K562 (cell line): Measurements from ENCODE around the gene NOD2. TPM values are rescaled to one million over a fixed set of nuclear protein-coding genes. Genes with fewer than 3 reads are reported as not detected.

Source experiments
- ATAC-seq: fragments of 200-7000 bp; cut with Tn5 transposase; 3 replicates; pipeline ENCODE4 v1.9.1; 2020; ENCODE audit warnings: moderate library complexity
- BruUV-seq: library from RNA; stranded (reverse); fragments of 400-500 nt; replicated peaks from 2 replicates; lab custom pipeline; 2021; lab: Mats Ljungman, UMichigan
- CTCF ChIA-PET: fragments of 300-600 bp; formaldehyde crosslinking; extraction: SDS; loops from one replicate; lab custom pipeline; 2021; ENCODE audit warnings: low intra/inter-chr PET ratio; lab: Yijun Ruan, JAX
- POLR2A ChIA-PET: fragments of 300-600, 350-650 bp; sonication (Branson Sonifier 250); formaldehyde crosslinking; extraction: SDS; loops from one replicate; lab custom pipeline; 2021; ENCODE audit warnings: antibody characterized with exemption, inconsistent platforms; lab: Yijun Ruan, JAX
- DNase-seq, 4 experiments: peaks; one replicate each; pipeline versions ENCODE4 v3.0.0 to v3.0.0-alpha.2; 2011 to 2018; ENCODE audit warnings: low spot score in 3 of 4, mixed read lengths in 3 of 4; ENCODE audit errors: extremely low read depth in 1 of 4
- FAIRE-seq: peaks from 2 replicates; lab custom pipeline; 2011; peaks lifted over from hg19 to GRCh38; lab: Jason Lieb, UNC
- H2AFZ ChIP-seq: 2 replicates; pipeline ENCODE4 v1.6.0; 2011; ENCODE audit warnings: low read depth, low read length, control low read depth, inconsistent platforms
- H3K27ac ChIP-seq: fragments of 200-600 bp; 3 replicates; pipeline ENCODE4 v1.8.0; 2011; ENCODE audit warnings: low read depth, mild to moderate bottlenecking, control low read depth, inconsistent platforms, low read length, moderate library complexity, mixed read lengths; ENCODE audit errors: extremely low read depth
- H3K27me3 ChIP-seq, 2 experiments: fragments of 300-600 bp in 1 of 2; 2 replicates in 1 of 2; 3 replicates in 1 of 2; pipeline versions ENCODE4 v1.6.0 to v1.8.0; 2011; ENCODE audit warnings: inconsistent platforms in 2 of 2, low read length in 2 of 2, mild to moderate bottlenecking in 1 of 2, mixed read lengths in 1 of 2, moderate library complexity in 1 of 2; ENCODE audit not compliant: control insufficient read depth in 2 of 2, insufficient read depth in 2 of 2
- H3K36me3 ChIP-seq: fragments of 300-600 bp; 3 replicates; pipeline ENCODE4 v1.8.0; 2011; ENCODE audit warnings: mild to moderate bottlenecking, low read length, inconsistent platforms; ENCODE audit not compliant: control insufficient read depth, insufficient read depth
- H3K4me1 ChIP-seq, 2 experiments: fragments of 200-600 bp in 1 of 2; replicated peaks in 1 of 2; 2 replicates in 1 of 2; 3 replicates in 1 of 2; pipeline versions ENCODE4 v1.5.1 to v1.8.0; 2011; ENCODE audit warnings: inconsistent platforms in 2 of 2, low read length in 2 of 2, mild to moderate bottlenecking in 1 of 2, mixed read lengths in 1 of 2, moderate library complexity in 1 of 2; ENCODE audit not compliant: control insufficient read depth in 2 of 2, insufficient read depth in 2 of 2
- H3K4me2 ChIP-seq: 2 replicates; pipeline ENCODE4 v1.6.1; 2011; ENCODE audit warnings: low read length, control low read depth, inconsistent platforms, mixed read lengths; ENCODE audit not compliant: insufficient read depth
- H3K4me3 ChIP-seq: fragments of 200-600 bp; sonication (generic), shearing (Covaris generic); 2 replicates; pipeline ENCODE4 v1.5.1; 2016; ENCODE audit warnings: control low read depth, inconsistent platforms
- H3K79me2 ChIP-seq: fragments of 200-600 bp; 3 replicates; pipeline ENCODE4 v1.8.0; 2011; ENCODE audit warnings: low read length, inconsistent platforms; ENCODE audit not compliant: control insufficient read depth, insufficient read depth
- H3K9ac ChIP-seq, 2 experiments: 2 replicates each; pipeline versions ENCODE4 v1.6.0 to v1.6.1; 2011; ENCODE audit warnings: low read depth in 2 of 2, low read length in 2 of 2, control low read depth in 1 of 2, inconsistent platforms in 1 of 2, mild to moderate bottlenecking in 1 of 2, mixed read lengths in 1 of 2; ENCODE audit not compliant: insufficient read depth in 1 of 2
- H3K9me1 ChIP-seq: one replicate; pipeline ENCODE4 v1.6.0; 2011; ENCODE audit warnings: inconsistent platforms, mild to moderate bottlenecking, low read length, moderate library complexity; ENCODE audit not compliant: control insufficient read depth, insufficient read depth
- H3K9me3 ChIP-seq: replicated peaks from 2 replicates; pipeline ENCODE4 v1.5.1; 2011; ENCODE audit warnings: low read depth, low read length, inconsistent platforms; ENCODE audit not compliant: control insufficient read depth, insufficient read depth
- H4K20me1 ChIP-seq: replicated peaks from 2 replicates; pipeline ENCODE4 v1.6.1; 2011; ENCODE audit warnings: low read length, inconsistent platforms, mixed read lengths; ENCODE audit not compliant: control insufficient read depth, insufficient read depth
- CHD4 ChIP-seq: fragments of 200-600 bp; sonication (generic); IDR thresholded peaks from 3 replicates; pipeline ENCODE4 v1.6.1; 2012; ENCODE audit warnings: low read depth, mild to moderate bottlenecking, mixed read lengths, low read length, inconsistent platforms; ENCODE audit not compliant: insufficient read depth, insufficient replicate concordance, poor library complexity, severe bottlenecking
- HOXB6 ChIP-seq: fragments of 250-450 bp; sonication (Bioruptor Pico); IDR thresholded peaks from 2 replicates; pipeline ENCODE4 v1.5.1; 2022; ENCODE audit warnings: mild to moderate bottlenecking, borderline replicate concordance
- NEUROD1 ChIP-seq: fragments of 150-350 bp; IDR thresholded peaks from 2 replicates; pipeline ENCODE4 v1.6.1; 2014; ENCODE audit warnings: borderline replicate concordance, low read length, low read depth; ENCODE audit not compliant: partially characterized antibody
- SNIP1 ChIP-seq: fragments of 450-650 bp; IDR thresholded peaks from 2 replicates; pipeline ENCODE4 v1.7.1; 2017; ENCODE audit warnings: low read depth, mild to moderate bottlenecking
- SNRNP70 ChIP-seq: fragments of 200-400 bp; formaldehyde crosslinking; optimal IDR thresholded peaks from 2 replicates; pipeline ENCODE3; 2017; ENCODE audit warnings: low read depth, low read length
- SP2 ChIP-seq: IDR thresholded peaks from 2 replicates; pipeline ENCODE4 v1.6.1; 2011; ENCODE audit warnings: mild to moderate bottlenecking, low read depth, low read length, moderate library complexity; ENCODE audit not compliant: poor library complexity, severe bottlenecking; ENCODE audit errors: extremely low read depth
- STAT5A ChIP-seq: IDR thresholded peaks from 2 replicates; pipeline ENCODE4 v1.6.1; 2012; ENCODE audit warnings: low read length, inconsistent platforms, borderline replicate concordance
- TOE1 ChIP-seq, 2 experiments: fragments of 450-650 bp in 1 of 2; sonication (generic) in 1 of 2; formaldehyde crosslinking in 1 of 2; IDR thresholded peaks; 2 replicates each; pipeline versions ENCODE4 v1.7.1 to v1.8.0; 2016 to 2022; ENCODE audit warnings: borderline replicate concordance in 2 of 2, mild to moderate bottlenecking in 2 of 2, antibody characterized with exemption in 1 of 2, inconsistent platforms in 1 of 2, low read depth in 1 of 2, missing genetic modification reagents in 1 of 2, moderate library complexity in 1 of 2
- ZBTB33 ChIP-seq: sonication (generic); formaldehyde crosslinking; IDR thresholded peaks from 2 replicates; pipeline ENCODE4 v1.8.1; 2023; ENCODE audit warnings: mild to moderate bottlenecking, missing genetic modification reagents
- ZNF184 ChIP-seq: sonication (generic); formaldehyde crosslinking; IDR thresholded peaks from 2 replicates; pipeline ENCODE4 v1.5.0; 2020; ENCODE audit warnings: missing genetic modification reagents
- ZNF586 ChIP-seq: fragments of 450-650 bp; formaldehyde crosslinking; conservative IDR thresholded peaks from 2 replicates; pipeline ENCODE4 v1.4.0; 2020; ENCODE audit warnings: mild to moderate bottlenecking, moderate library complexity
- ZNF740 ChIP-seq, 3 experiments: fragments of 200-800 bp in 1 of 3; sonication (Bioruptor generic) in 1 of 3; sonication (generic) in 1 of 3; formaldehyde crosslinking in 1 of 3; IDR thresholded peaks; 2 replicates each; pipeline versions ENCODE4 v1.6.1 to v1.8.0; 2016 to 2022; ENCODE audit warnings: mild to moderate bottlenecking in 2 of 3, missing compliant biosample characterization in 2 of 3, missing genetic modification characterization in 2 of 3, missing genetic modification reagents in 1 of 3
- WGBS: fragments of 100-300 bp; shearing (Covaris generic); methylation state at CpG from one replicate; pipeline ENCODE4 v1.1.6; 2016; ENCODE audit warnings: low coverage, mixed read lengths; ENCODE audit not compliant: insufficient coverage; ENCODE audit errors: missing lambda C conversion rate; 5-methylcytosine and 5-hydroxymethylcytosine counted together
- in situ Hi-C: fragments of 300-500 bp; cut with MboI; formaldehyde crosslinking; loops from 4 replicates; pipeline ENCODE4 v1.15.0; 2018; ENCODE audit warnings: inconsistent platforms, mixed read lengths
- intact Hi-C: fragments of 100-400 bp; cut with micrococcal nuclease; formaldehyde crosslinking; loops from 2 replicates; pipeline ENCODE4 v1.14.2; 2022
- polyA plus RNA-seq, 8 experiments: library from polyadenylated mRNA; depleted of rRNA in 4 of 8; stranded (reverse) in 5 of 8; unstranded in 3 of 8; fragments of >200 nt; fragmentation: Nextera tagmentation in 2 of 8; fragmentation: Illumina TruSeq in 1 of 8; extraction: Ambion mirVana in 2 of 8; extraction: Trizol in 1 of 8; gene quantifications; 2 replicates each; pipeline versions ENCODE4 v1.2.1 to v1.2.3, GENCODE V29; 2011 to 2014; ENCODE audit warnings: inconsistent platforms in 1 of 8, missing spikeins in 1 of 8
- total RNA-seq, 7 experiments: library from RNA; depleted of rRNA in 6 of 7; stranded (reverse); fragments of >200 nt in 6 of 7; fragmentation: Illumina TruSeq in 2 of 7; extraction: Trizol in 2 of 7; gene quantifications; 2 replicates each; pipeline versions ENCODE4 v1.2.1 to v1.2.3, GENCODE V29; 2011 to 2021; ENCODE audit warnings: low replicate concordance in 1 of 7

Gene NOD2
- total and polyA plus RNA-seq, 9 of the 15 experiments (the other 6 are each of a cell fraction or from before 2014, with no cell fraction given) = 0.04 TPM; not detected in 8

- H3K4me3 ChIP-seq = no peak overlapping the region
- ChIA-PET POLR2A (interaction anchor here (0.7 kb wide), 2 partner anchors 8 to 9 kb away, joined by 3 to 4 read pairs; no protein-coding TSS in a partner anchor), CTCF (no interaction called here)
- no TSS peak for BruUV-seq
- DNase-seq = no peak
- FAIRE-seq = no peak
- no peak overlapping the region for H3K27ac ChIP-seq
- in situ Hi-C loops = no loop called here
- no peaks in the 10 kb centered on the region; the same call in 1 of the 2 replicates for H4K20me1 ChIP-seq
- no peak overlapping the region for H3K4me2 ChIP-seq
- intact Hi-C loops = no loop called here
- ATAC-seq = no peak
- no peaks in the 10 kb centered on the region for H3K9me3 ChIP-seq
- TF ChIP-seq ZBTB33 (CRISPR knock-in tag) (no peak), NEUROD1 (no peak), HOXB6 (no peak), STAT5A (no peak), SP2 (no peak), SNRNP70 (no peak), TOE1 (IDR thresholded peaks at IDR 0.05; ENCODE audit: borderline replicate concordance) (no peak), TOE1 (CRISPR knock-in tag; IDR thresholded peaks at IDR 0.05; ENCODE audit: borderline replicate concordance, low read depth) (no peak), ZNF586 (no peak), ZNF184 (CRISPR knock-in tag) (no peak), CHD4 (no peak), SNIP1 (no peak), ZNF740 (CRISPR knock-in tag; IDR thresholded peaks at IDR 0.05) (no peak), ZNF740 (tag; IDR thresholded peaks at IDR 0.05) (no peak)
- H3K27me3 ChIP-seq = peaks cover 12 to 28% of the 10 kb centered on the region in 2 experiments; a peak in 3 of 5 replicates
- H3K4me1 ChIP-seq = no peaks in the 10 kb centered on the region
- no peaks in the 10 kb centered on the region for H3K36me3 ChIP-seq
- no peaks in the 10 kb centered on the region for H3K9me1 ChIP-seq
- H3K9ac ChIP-seq = no peak overlapping the region
- no peak overlapping the region for H2AFZ ChIP-seq
- no peaks in the 10 kb centered on the region for H3K79me2 ChIP-seq
- 3% methylated on average over 7 of the region's 7 CpGs for WGBS
These were observed 42.3 kb downstream of the NOD2 start for GRCh38 chr16:50735629-50736122.
